Mucosa of rectum (tissue), 2 donors: ENCODE results near the gene LIMCH1.

Source experiments
- H3K27ac ChIP-seq, 2 donors: one replicate each; pipeline ENCODE4 v1.7.0; 2013; ENCODE audit warnings: inconsistent platforms in 2 of 2, low read depth in 2 of 2, low read length in 2 of 2
- H3K27me3 ChIP-seq, 2 donors: one replicate each; pipeline ENCODE4 v1.7.0; 2013; ENCODE audit warnings: low read length in 2 of 2; ENCODE audit not compliant: control insufficient read depth in 2 of 2, insufficient read depth in 2 of 2
- H3K36me3 ChIP-seq, 2 donors: one replicate each; pipeline ENCODE4 v1.7.0; 2013; ENCODE audit warnings: low read length in 2 of 2; ENCODE audit not compliant: control insufficient read depth in 2 of 2, insufficient read depth in 2 of 2
- H3K4me1 ChIP-seq, 2 donors: one replicate each; pipeline ENCODE4 v1.7.0; 2013; ENCODE audit warnings: low read length in 2 of 2, mild to moderate bottlenecking in 1 of 2; ENCODE audit not compliant: control insufficient read depth in 2 of 2, insufficient read depth in 2 of 2
- H3K4me3 ChIP-seq, 2 donors: one replicate each; pipeline ENCODE4 v1.7.0; 2013; ENCODE audit warnings: low read length in 2 of 2
- H3K9ac ChIP-seq, 2 donors: one replicate each; pipeline ENCODE4 v1.7.0; 2013; ENCODE audit warnings: low read length in 2 of 2, low read depth in 1 of 2, mild to moderate bottlenecking in 1 of 2
- H3K9me3 ChIP-seq, 2 donors: one replicate each; pipeline ENCODE4 v1.7.0; 2013; ENCODE audit warnings: low read length in 2 of 2; ENCODE audit not compliant: control insufficient read depth in 2 of 2
- donor health status: healthy.
- donor health status: Normal muscosa, but diverticular disease.

The LIMCH1 gene

DNA sequence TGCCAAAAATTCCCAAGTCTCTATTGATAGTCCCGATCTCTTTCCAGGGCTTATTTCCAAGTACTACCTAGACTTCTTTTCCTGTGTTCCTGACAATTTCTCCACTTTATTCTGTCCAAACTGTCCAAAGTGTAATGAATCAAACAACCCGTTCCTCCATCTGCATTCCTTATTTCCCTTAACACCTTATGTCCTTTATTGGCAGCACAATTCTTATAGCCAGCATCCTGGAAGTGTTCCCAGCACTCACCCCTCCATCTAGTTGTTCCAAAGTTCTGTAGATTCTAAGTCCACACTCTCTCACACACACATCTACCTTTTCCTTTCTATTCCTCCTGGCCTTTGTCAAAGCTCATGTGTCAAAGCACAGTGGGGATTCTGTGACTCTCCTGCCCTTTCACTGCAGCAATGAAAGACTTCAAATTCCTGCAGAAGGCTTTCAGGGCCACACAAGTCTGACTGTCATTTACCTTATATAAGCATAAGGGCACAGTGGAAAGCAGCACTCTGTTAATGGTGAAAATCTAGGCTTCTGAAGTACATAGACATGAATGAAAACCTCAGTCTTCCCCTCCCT is 22.1 kb downstream of the LIMCH1 start:
- Histone ChIP-seq H3K27ac (no peak overlapping the region), H3K27me3 (no peaks in the 10 kb centered on the region), H3K9me3 (no peaks in the 10 kb centered on the region), H3K36me3 (no peaks in the 10 kb centered on the region), H3K4me1 (no peaks in the 10 kb centered on the region), H3K4me3 (no peak overlapping the region), H3K9ac (no peak overlapping the region)

DNA sequence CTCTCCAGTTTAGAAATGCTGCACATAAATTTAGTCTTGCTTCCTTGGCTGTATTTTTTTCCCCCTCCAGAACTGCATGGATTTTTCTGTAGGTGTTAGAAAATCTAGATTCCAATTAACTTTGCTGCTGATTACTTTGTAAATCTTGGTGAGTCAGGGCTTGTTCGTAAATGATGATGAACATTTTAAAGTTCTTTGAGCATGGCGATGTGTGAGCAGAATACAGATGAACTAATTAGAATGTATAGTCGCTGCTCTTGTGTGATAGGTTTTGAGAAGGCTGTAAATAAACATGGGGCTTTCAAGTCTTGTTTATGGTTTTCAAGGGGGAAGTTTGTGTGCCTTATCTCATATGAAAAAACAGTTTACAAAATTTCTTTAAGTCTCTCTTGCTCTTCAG is 23.3 kb downstream of the LIMCH1 start:
- no peak overlapping the region for H3K4me3 ChIP-seq
- H3K27ac ChIP-seq: no peak overlapping the region
- no peaks in the 10 kb centered on the region for H3K4me1 ChIP-seq
- H3K9me3 ChIP-seq: no peaks in the 10 kb centered on the region
- H3K9ac ChIP-seq: no peak overlapping the region
- no peaks in the 10 kb centered on the region for H3K27me3 ChIP-seq
- H3K36me3 ChIP-seq: no peaks in the 10 kb centered on the region

DNA sequence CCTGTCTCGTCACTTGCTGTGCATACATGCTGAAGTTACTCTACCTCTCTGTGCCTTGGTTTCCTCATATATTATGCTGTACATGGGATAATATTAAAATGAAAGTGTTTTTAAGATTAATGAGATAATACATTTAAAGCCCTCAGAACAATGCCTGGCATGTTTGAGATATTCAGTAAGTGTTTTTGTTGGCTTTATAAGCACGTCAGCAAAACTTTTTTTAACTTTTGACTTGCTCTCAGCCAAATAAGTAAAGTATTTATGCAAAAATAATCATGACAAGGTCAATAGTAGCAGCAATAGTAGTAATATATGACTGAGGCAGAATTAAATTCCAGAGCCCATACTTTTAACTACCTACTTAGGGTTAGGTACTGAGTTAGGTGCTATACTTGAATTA is 29.2 kb downstream of the LIMCH1 start:
- Histone ChIP-seq H3K36me3 (no peaks in the 10 kb centered on the region), H3K9me3 (no peaks in the 10 kb centered on the region), H3K9ac (no peak overlapping the region), H3K27me3 (no peaks in the 10 kb centered on the region), H3K27ac (no peak overlapping the region), H3K4me3 (no peak overlapping the region), H3K4me1 (no peaks in the 10 kb centered on the region)

DNA sequence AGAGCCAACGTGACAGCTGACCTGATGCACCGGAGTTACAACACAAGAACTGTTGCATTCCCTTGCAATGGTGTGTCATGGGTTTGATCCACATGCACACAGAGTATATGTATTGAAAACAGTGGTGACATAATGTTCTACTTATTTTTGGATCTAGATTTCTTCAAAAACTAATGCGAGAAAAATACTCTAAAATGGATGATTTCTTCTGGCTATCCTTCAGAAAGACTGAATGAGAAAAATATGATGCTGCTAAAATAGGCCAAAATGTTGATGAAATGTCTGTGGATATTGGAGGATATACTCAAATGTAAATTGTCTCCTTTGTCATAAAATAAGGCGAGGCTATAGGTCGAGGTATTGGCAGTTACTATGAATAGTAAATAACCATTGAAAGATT is 30.4 kb downstream of the LIMCH1 start:
- Histone ChIP-seq H3K4me3 (no peak overlapping the region), H3K4me1 (no peaks in the 10 kb centered on the region), H3K9me3 (no peaks in the 10 kb centered on the region), H3K27me3 (no peaks in the 10 kb centered on the region), H3K9ac (no peak overlapping the region), H3K27ac (no peak overlapping the region), H3K36me3 (no peaks in the 10 kb centered on the region)

DNA sequence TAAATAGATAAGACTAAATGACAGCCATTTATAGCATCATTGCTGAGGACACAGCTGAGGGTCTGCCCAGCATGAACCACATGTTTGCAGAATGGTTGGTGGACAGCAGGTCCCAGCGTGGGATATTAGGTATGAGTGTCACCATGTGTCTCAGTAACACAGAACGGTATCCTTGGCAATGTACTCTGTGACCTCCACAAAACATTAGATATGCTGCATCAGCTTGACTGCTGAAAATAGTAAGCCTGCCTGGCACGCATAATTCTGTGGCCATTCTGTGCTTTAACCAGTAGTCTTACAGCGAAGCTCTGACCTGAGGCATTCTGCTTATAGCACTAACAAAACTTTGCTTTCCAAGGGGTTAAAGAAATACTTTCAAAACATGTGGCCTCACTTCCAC is 32.0 kb downstream of the LIMCH1 start:
- H3K36me3 ChIP-seq: no peaks in the 10 kb centered on the region
- H3K4me1 ChIP-seq: no peaks in the 10 kb centered on the region
- H3K9ac ChIP-seq: no peak overlapping the region
- no peak overlapping the region for H3K27ac ChIP-seq
- no peak overlapping the region for H3K4me3 ChIP-seq
- no peaks in the 10 kb centered on the region for H3K27me3 ChIP-seq
- H3K9me3 ChIP-seq: no peaks in the 10 kb centered on the region

DNA sequence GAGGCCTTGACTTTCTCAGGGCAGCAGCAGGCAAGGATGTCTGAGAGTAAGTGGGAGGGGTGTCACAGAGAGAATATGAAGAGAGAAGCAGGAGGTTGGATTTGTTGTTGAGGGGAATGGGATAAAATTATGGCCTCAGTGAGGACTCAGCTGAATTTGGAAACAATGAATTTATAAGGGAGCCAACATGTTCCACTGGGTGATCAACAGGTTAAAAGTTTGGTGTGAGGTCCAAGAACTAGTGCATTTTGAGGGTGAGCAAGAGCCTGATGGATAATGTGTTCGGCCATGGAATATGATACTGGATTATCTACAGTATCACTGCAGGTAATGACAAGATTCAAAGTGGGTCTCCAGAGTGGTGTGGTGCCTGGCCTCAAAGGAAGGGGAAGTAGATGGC is 33.5 kb downstream of the LIMCH1 start:
- Histone ChIP-seq H3K27ac (no peak overlapping the region), H3K4me1 (no peaks in the 10 kb centered on the region), H3K27me3 (no peaks in the 10 kb centered on the region), H3K4me3 (no peak overlapping the region), H3K9me3 (no peaks in the 10 kb centered on the region), H3K9ac (no peak overlapping the region), H3K36me3 (no peaks in the 10 kb centered on the region)

DNA sequence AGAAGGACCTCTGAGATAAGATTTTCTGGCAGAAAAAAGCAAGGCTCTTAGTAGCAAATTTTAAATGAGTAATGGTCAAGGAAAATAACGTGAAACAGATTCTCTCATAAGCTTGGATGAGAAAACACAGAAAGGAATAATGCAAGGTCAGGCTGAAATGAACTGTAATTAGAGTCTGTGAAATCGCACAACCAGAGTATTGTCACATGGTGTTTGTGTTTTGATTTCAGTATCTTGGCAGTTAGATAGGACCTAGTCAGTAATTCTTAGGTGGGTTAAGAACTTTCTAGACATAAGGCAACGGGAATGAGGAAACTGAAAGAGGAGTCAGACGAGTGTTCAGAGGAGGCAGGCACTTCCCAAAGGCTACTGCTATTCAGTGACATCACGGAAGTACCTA is 34.6 kb downstream of the LIMCH1 start:
- no peaks in the 10 kb centered on the region for H3K4me1 ChIP-seq
- H3K36me3 ChIP-seq: no peaks in the 10 kb centered on the region
- no peaks in the 10 kb centered on the region for H3K9me3 ChIP-seq
- no peak overlapping the region for H3K27ac ChIP-seq
- H3K27me3 ChIP-seq: no peaks in the 10 kb centered on the region
- no peak overlapping the region for H3K9ac ChIP-seq
- H3K4me3 ChIP-seq: no peak overlapping the region

DNA sequence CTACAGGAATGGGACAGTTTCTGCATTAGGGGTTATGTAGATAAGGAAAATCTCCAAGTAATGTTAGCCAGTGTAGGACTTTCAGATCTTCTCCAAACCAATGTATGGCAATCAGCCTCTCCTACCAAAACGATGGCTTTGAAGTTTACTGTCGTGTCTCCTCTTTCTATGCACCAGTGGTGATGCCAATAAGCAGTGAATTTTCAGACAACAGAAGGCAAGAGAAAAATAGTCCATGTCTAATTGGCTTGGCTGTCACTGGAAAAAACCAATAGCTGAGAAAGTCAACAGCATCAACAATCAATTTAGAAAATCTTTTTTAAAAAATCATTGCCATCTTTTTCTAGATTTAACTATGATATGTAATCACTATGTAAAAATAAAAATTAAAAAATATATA is 35.0 kb downstream of the LIMCH1 start:
- H3K27ac ChIP-seq: no peak overlapping the region
- H3K27me3 ChIP-seq: no peaks in the 10 kb centered on the region
- no peaks in the 10 kb centered on the region for H3K4me1 ChIP-seq
- no peaks in the 10 kb centered on the region for H3K9me3 ChIP-seq
- no peak overlapping the region for H3K9ac ChIP-seq
- H3K36me3 ChIP-seq: no peaks in the 10 kb centered on the region
- H3K4me3 ChIP-seq: no peak overlapping the region

DNA sequence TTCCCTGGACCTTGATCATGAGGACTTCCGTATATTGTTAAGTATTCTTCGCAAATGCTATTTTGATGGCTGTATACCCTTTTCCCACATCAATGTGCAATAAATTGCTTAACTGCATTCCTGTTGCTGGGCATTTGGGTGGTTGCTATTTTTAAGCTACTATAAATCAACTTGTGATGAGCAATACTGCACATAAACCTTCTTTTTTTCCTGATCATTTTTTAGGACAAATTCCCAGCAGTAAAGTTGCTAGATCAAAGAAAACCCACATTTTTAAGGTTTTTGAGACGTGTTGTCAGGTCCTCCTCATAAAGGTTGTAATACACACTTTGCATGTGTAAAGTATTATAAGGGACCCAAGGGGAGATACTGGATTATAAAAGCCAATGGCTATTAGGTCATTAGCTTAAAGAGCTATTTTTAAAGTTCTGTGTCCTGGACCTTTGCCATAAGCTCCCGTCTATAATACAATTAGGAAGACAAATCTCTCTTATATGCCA is 35.6 kb downstream of the LIMCH1 start:
- Histone ChIP-seq H3K27me3 (no peaks in the 10 kb centered on the region), H3K27ac (no peak overlapping the region), H3K4me3 (no peak overlapping the region), H3K36me3 (no peaks in the 10 kb centered on the region), H3K4me1 (no peaks in the 10 kb centered on the region), H3K9ac (no peak overlapping the region), H3K9me3 (no peaks in the 10 kb centered on the region)

DNA sequence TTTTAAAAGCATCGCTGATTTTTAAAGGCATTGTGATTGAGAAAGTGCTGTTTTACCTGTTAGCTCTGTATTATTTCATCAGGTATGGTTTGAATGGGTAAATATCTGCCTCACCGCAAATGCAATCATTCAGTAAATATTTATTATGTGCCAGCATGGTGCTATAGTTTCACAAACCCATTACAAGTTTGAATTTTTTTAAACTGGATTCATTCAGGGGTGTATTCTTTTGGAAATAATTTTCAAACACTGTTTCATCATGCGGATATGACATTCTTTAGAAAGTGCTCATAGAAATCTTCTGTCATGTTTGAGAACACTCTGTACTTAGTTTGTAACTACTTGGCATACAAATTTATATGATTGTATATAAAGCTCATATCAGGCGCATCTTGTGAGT is 37.2 kb downstream of the LIMCH1 start:
- Histone ChIP-seq H3K4me3 (no peak overlapping the region), H3K4me1 (no peaks in the 10 kb centered on the region), H3K36me3 (no peaks in the 10 kb centered on the region), H3K9me3 (no peaks in the 10 kb centered on the region), H3K27ac (no peak overlapping the region), H3K27me3 (no peaks in the 10 kb centered on the region), H3K9ac (no peak overlapping the region)

DNA sequence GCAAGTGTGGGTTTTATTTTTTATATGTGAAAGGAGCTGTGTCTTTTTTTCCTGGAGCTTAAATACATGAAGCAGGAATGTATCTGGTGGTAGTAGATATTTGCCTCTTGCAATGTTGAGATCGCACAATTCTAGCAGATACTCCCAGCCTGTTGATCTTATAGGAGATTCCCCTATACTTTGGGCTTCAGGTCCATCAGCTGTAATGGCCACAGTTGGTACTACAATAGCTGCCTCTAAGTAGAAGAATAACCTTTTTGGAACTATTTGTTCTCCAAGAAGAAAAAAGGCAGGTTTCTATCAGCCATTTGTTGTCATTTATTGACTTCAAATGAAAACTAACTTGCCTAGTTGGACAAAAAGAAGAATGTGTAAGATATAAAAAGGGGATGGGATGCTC is 37.7 kb downstream of the LIMCH1 start:
- no peak overlapping the region for H3K9ac ChIP-seq
- H3K4me1 ChIP-seq: no peaks in the 10 kb centered on the region

More for the DNA sequence above, 37.7 kb downstream of the LIMCH1 start:
- Histone ChIP-seq H3K27ac (no peak overlapping the region), H3K9me3 (no peaks in the 10 kb centered on the region), H3K27me3 (no peaks in the 10 kb centered on the region), H3K36me3 (no peaks in the 10 kb centered on the region), H3K4me3 (no peak overlapping the region)
